ENCODE measurements around the gene CCDC12.

Gene CCDC12

DNA sequence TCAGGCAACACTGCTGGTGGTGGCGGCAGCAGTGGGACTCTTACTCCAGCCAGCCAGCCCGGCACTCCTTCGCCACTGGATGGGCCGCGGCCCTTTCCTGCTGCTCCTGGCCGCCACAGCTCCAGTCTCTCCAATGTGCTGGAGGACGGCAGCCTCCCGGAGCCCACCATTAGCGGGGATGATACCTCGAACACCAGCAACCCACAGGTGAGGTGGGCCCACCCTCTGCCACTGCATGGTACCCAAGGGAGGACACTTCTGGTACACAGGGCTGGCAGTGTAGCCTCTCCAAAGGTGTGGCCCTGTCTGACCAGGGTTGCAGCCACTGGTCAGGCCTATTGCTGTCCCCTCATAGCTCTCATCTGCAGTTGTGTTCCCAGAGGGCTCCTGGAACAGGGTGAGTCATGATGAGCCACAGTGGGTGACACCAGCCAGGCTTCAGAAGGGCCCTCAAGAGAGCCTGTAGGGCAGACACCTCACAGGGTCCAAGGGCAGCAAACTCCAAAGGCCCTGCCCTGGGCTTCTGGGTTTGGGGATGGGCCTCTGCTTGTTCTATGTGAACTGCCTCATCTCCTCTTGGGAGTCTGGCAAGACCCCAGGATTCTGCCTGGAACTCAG lies 23.8 kb upstream of the CCDC12 start:
- no peak for TF ChIP-seq OSR1 (CRISPR knock-in tag; IDR thresholded peaks at IDR 0.05)
- no peak for ATAC-seq

DNA sequence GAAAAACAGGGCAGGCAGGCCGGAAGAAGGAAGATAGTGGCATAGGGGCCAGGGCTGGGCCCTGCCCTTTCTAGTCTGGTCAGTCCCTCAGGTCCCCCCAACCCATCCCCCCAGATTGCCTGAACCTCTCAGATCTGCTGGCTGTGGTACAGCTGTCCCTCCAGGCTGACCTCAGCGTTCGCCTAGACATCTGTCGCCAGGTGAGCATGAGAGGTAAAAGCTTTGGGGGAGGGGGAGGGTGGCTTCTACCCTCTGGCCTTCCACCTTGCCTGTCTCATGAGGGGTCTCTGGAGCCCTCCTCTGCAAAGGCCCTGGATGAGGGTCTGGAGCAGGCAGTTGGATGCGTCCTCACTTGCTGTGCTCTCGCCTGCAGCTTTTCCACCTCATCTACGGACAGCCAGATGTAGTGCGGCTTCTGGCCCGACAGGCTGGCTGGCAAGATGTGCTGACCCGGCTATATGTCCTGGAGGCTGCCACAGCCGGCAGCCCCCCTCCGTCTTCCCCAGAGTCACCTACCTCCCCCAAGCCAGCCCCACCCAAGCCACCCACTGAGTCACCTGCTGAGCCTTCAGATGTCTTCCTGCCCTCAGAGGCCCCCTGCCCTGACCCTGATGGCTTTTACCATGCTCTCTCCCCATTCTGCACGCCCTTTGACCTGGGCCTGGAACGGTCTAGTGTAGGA lies 23.1 kb upstream of the CCDC12 start:
- ATAC-seq = no peak
- TF ChIP-seq OSR1 (CRISPR knock-in tag; IDR thresholded peaks at IDR 0.05) (no peak), ESRRG (CRISPR knock-in tag; IDR thresholded peaks at IDR 0.05) (no peak), ZC3H10 (CRISPR knock-in tag; IDR thresholded peaks at IDR 0.05) (no peak), ZNF8 (CRISPR knock-in tag; IDR thresholded peaks at IDR 0.05) (no peak), PPARA (CRISPR knock-in tag; IDR thresholded peaks at IDR 0.05; ENCODE audit: borderline replicate concordance) (no peak), ARNTL (CRISPR knock-in tag; IDR thresholded peaks at IDR 0.05; ENCODE audit: borderline replicate concordance, low read depth) (no peak), GLIS3 (CRISPR knock-in tag; IDR thresholded peaks at IDR 0.05) (no peak), RARB (CRISPR knock-in tag; IDR thresholded peaks at IDR 0.05) (no peak), CSDC2 (CRISPR knock-in tag; IDR thresholded peaks at IDR 0.05) (no peak), ISL1 (CRISPR knock-in tag; IDR thresholded peaks at IDR 0.05) (no peak), ZFP30 (CRISPR knock-in tag; IDR thresholded peaks at IDR 0.05) (no peak), ZNF565 (CRISPR knock-in tag; conservative IDR thresholded peaks at IDR 0.05; ENCODE audit: low read depth) (no peak), ZFP3 (CRISPR knock-in tag; IDR thresholded peaks at IDR 0.05) (no peak)
- TF ChIP-seq, protein P1, sequence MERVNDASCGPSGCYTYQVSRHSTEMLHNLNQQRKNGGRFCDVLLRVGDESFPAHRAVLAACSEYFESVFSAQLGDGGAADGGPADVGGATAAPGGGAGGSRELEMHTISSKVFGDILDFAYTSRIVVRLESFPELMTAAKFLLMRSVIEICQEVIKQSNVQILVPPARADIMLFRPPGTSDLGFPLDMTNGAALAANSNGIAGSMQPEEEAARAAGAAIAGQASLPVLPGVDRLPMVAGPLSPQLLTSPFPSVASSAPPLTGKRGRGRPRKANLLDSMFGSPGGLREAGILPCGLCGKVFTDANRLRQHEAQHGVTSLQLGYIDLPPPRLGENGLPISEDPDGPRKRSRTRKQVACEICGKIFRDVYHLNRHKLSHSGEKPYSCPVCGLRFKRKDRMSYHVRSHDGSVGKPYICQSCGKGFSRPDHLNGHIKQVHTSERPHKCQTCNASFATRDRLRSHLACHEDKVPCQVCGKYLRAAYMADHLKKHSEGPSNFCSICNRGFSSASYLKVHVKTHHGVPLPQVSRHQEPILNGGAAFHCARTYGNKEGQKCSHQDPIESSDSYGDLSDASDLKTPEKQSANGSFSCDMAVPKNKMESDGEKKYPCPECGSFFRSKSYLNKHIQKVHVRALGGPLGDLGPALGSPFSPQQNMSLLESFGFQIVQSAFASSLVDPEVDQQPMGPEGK (CRISPR knock-in tag; IDR thresholded peaks at IDR 0.05; ENCODE audit: borderline replicate concordance) = no peak
- TF ChIP-seq, protein P2, sequence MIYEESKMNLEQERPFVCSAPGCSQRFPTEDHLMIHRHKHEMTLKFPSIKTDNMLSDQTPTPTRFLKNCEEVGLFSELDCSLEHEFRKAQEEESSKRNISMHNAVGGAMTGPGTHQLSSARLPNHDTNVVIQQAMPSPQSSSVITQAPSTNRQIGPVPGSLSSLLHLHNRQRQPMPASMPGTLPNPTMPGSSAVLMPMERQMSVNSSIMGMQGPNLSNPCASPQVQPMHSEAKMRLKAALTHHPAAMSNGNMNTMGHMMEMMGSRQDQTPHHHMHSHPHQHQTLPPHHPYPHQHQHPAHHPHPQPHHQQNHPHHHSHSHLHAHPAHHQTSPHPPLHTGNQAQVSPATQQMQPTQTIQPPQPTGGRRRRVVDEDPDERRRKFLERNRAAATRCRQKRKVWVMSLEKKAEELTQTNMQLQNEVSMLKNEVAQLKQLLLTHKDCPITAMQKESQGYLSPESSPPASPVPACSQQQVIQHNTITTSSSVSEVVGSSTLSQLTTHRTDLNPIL (CRISPR knock-in tag; IDR thresholded peaks at IDR 0.05; ENCODE audit: low read depth) = no peak
- TF ChIP-seq, protein P3, sequence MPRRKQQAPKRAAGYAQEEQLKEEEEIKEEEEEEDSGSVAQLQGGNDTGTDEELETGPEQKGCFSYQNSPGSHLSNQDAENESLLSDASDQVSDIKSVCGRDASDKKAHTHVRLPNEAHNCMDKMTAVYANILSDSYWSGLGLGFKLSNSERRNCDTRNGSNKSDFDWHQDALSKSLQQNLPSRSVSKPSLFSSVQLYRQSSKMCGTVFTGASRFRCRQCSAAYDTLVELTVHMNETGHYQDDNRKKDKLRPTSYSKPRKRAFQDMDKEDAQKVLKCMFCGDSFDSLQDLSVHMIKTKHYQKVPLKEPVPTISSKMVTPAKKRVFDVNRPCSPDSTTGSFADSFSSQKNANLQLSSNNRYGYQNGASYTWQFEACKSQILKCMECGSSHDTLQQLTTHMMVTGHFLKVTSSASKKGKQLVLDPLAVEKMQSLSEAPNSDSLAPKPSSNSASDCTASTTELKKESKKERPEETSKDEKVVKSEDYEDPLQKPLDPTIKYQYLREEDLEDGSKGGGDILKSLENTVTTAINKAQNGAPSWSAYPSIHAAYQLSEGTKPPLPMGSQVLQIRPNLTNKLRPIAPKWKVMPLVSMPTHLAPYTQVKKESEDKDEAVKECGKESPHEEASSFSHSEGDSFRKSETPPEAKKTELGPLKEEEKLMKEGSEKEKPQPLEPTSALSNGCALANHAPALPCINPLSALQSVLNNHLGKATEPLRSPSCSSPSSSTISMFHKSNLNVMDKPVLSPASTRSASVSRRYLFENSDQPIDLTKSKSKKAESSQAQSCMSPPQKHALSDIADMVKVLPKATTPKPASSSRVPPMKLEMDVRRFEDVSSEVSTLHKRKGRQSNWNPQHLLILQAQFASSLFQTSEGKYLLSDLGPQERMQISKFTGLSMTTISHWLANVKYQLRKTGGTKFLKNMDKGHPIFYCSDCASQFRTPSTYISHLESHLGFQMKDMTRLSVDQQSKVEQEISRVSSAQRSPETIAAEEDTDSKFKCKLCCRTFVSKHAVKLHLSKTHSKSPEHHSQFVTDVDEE (CRISPR knock-in tag; IDR thresholded peaks at IDR 0.05) = no peak
- TF ChIP-seq, protein P4, sequence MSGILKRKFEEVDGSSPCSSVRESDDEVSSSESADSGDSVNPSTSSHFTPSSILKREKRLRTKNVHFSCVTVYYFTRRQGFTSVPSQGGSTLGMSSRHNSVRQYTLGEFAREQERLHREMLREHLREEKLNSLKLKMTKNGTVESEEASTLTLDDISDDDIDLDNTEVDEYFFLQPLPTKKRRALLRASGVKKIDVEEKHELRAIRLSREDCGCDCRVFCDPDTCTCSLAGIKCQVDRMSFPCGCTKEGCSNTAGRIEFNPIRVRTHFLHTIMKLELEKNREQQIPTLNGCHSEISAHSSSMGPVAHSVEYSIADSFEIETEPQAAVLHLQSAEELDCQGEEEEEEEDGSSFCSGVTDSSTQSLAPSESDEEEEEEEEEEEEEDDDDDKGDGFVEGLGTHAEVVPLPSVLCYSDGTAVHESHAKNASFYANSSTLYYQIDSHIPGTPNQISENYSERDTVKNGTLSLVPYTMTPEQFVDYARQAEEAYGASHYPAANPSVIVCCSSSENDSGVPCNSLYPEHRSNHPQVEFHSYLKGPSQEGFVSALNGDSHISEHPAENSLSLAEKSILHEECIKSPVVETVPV (CRISPR knock-in tag; IDR thresholded peaks at IDR 0.05) = no peak
- TF ChIP-seq, protein P5, sequence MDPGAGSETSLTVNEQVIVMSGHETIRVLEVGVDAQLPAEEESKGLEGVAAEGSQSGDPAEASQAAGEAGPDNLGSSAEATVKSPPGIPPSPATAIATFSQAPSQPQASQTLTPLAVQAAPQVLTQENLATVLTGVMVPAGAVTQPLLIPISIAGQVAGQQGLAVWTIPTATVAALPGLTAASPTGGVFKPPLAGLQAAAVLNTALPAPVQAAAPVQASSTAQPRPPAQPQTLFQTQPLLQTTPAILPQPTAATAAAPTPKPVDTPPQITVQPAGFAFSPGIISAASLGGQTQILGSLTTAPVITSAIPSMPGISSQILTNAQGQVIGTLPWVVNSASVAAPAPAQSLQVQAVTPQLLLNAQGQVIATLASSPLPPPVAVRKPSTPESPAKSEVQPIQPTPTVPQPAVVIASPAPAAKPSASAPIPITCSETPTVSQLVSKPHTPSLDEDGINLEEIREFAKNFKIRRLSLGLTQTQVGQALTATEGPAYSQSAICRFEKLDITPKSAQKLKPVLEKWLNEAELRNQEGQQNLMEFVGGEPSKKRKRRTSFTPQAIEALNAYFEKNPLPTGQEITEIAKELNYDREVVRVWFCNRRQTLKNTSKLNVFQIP (CRISPR knock-in tag; IDR thresholded peaks at IDR 0.05; ENCODE audit: borderline replicate concordance, low read depth) = no peak

DNA sequence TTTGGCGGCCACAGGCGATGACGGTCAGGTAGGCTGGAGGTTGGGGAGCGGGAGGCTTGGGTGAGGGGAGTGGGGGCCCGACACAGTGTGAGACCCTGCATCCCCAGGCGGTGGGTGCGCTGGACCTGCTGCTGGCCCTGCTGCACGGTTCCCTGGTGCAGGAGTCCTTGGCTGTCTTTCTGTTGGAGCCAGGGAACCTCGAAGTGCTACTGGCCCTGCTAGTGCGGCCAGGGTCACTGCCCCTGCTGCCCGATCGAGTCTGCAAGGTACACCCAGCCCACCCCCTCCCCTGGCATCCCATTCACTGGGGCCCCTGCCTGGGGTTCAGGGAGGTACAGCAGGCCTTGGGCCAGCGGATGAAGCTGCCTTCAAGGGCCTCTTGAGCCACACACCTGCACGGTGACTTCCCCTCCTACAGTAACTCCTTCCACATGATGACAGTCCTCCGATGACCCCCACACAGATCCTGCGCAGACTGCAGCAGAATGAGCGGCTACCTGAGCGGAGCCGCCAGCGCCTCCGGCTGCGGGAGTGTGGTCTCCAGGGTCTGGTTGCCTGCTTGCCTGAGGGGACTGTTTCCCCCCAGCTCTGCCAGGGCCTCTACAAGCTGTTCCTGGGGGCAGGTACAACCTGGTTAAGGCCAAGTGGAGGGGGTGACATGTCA lies 22.4 kb upstream of the CCDC12 start:
- peak; percentile 4; the same call in 2 of the 3 replicates for ATAC-seq
- TF ChIP-seq TOX (CRISPR knock-in tag; IDR thresholded peaks at IDR 0.05; ENCODE audit: borderline replicate concordance) (no peak), TCF4 (CRISPR knock-in tag; IDR thresholded peaks at IDR 0.05; ENCODE audit: borderline replicate concordance) (no peak), ZNF70 (CRISPR knock-in tag; IDR thresholded peaks at IDR 0.05) (no peak), CSDC2 (CRISPR knock-in tag; IDR thresholded peaks at IDR 0.05) (no peak), ZNF8 (CRISPR knock-in tag; IDR thresholded peaks at IDR 0.05) (no peak), PPARA (CRISPR knock-in tag; IDR thresholded peaks at IDR 0.05; ENCODE audit: borderline replicate concordance) (no peak), ZFP3 (CRISPR knock-in tag; IDR thresholded peaks at IDR 0.05) (no peak)
- TF ChIP-seq, protein P3 (CRISPR knock-in tag; IDR thresholded peaks at IDR 0.05) = no peak
- TF ChIP-seq, protein P2 (CRISPR knock-in tag; IDR thresholded peaks at IDR 0.05; ENCODE audit: low read depth) = no peak

Data from SK-N-SH treated with all-trans-retinoic acid at 6 μM for 48 hours (cell line).